Activated gamma-delta T cell treated with Interleukin-2 at 50 U/mL for 16 hours (primary cell): ENCODE data around the gene RCL1.
"Not testable (repeated sequence)": the region's sequence is repeated elsewhere in the genome, so short reads cannot be mapped to it uniquely, and the experiment has no call there.

ENCODE experiments used
- DNase-seq: peaks from one replicate; pipeline ENCODE4 v3.0.0-alpha.2; 2020

RCL1 gene, protein sequence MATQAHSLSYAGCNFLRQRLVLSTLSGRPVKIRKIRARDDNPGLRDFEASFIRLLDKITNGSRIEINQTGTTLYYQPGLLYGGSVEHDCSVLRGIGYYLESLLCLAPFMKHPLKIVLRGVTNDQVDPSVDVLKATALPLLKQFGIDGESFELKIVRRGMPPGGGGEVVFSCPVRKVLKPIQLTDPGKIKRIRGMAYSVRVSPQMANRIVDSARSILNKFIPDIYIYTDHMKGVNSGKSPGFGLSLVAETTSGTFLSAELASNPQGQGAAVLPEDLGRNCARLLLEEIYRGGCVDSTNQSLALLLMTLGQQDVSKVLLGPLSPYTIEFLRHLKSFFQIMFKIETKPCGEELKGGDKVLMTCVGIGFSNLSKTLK

GRCh38 chr9:4792572-4793458, at the start of gene RCL1:
TSS of gene RCL1 (plus strand) at chr9:4792944. CDS start at chr9:4793092, 148 bp downstream.
- peak; percentile 94 for DNase-seq

DNA sequence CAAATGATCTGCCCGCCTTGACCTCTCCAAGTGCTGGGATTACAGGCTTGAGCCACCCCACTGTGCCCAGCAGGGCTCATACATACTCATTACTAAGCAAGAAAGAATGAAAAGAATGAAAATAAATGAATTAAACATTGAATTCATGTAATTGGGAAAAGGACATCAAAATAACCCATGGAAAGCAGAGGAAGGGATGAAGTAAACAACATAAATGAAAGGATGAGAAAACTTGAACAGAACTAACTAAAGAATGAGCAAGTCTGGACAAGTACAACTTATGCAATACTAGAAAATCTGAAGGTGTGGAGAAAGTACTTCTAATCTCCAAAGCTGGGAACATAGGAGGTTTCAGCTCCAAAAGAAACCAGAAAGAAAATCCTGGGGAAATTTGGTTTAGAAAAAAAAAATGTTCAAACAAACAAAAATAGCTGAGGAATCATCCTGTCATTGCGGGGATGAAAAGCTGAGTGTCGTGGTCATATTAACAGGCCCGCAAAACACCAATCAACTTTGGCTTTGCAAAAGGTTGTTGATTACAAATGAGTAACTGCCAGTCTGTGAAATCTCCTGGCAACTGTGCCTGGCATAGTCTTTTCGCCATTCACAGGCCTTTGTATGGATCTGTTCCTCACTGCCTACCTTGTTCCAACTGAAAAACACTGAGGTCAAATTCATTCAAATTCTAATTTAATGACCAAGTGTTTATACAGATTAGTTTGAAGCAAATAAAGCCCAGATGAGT, 49.4 kb upstream of the RCL1 start:
- no peak for DNase-seq

DNA sequence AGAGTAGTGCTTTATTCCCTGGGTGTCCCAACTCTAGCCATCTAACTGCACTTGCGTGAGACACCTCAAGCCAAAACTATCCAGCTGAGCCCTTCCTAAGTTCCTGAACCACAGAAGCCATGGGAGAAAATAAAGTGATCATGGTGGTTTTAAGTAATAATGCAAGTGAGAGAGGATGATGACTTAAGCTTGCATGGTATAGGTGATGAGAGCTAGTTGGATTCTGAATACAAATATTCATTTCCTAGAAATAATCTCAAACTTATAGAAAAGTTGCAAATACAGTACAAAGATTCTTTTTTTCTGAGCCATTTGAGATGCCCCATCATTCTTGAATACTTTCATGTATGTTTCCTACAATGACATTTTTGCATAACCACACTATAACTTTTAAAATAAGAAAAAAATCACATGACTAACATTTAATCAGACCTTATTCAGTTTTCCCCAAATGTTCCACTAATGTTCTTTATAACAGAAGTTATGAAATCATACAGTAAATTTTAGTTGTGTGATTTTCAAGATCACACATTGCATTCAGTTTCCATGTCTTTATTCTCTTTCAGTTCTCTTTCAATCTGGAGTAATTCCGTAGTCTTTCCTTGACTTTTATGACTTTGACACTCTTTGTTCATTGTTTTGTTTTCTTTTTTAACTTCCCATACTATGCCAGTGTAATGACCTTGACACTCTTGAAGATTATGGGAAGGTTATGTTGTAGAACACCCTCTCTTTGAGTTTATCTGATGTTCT, 46.3 kb upstream of the RCL1 start:
- DNase-seq, result no peak

GRCh38 chr9:4748612-4749011, 44.1 kb upstream of the RCL1 start:
- DNase-seq, result no peak

GRCh38 chr9:4750023-4750673, 42.6 kb upstream of the RCL1 start:
- DNase-seq, result no peak

DNA sequence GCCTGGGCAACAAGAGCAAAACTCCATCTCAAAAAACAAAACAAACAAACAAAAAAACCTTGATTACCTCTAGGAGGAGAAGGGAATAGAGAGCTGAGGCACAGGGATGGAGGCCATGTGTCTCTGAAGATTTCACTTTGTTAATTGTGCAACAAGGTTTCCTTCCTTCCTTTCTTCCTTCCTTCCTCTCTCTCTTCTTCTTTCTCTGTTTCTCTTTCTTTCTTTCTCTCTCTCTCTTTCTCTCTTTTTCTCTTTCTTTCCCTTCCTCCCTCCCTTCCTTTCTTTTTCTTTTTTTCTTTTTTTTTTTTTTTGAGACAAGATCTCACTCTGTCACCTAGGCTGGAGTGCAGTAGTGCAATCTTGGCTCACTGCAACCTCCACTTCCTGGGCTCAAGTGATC, 38.2 kb upstream of the RCL1 start:
- DNase-seq, result not testable (repeated sequence)

GRCh38 chr9:4755026-4755609, 37.6 kb upstream of the RCL1 start:
- no peak for DNase-seq

GRCh38 chr9:4756420-4756819, 36.3 kb upstream of the RCL1 start:
- DNase-seq, result no peak

DNA sequence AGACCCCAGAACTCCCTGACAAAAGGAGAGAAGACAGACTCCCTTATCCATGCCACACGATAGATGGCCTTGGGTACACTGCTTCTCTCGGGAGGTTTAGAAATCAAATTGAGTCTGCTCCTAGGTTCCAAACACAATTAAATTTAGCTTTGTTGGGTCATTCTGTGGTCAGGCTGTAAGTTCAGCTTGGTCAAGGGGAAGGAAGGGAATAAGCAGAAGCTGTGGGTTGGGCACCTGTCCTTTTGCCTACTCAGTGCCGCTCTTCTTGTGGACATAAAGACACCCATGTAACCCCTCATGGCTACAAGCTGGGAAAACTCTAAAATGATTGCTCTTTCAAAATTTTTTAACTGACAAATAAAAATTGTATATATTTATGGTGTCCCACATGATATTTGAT, 32.6 kb upstream of the RCL1 start:
- no peak for DNase-seq

GRCh38 chr9:4762108-4762885, 30.4 kb upstream of the RCL1 start:
- DNase-seq, result peak; percentile 80

- DNase-seq, result no peak
Observed at GRCh38 chr9:4762886-4763541, 29.7 kb upstream of the RCL1 start.

DNA sequence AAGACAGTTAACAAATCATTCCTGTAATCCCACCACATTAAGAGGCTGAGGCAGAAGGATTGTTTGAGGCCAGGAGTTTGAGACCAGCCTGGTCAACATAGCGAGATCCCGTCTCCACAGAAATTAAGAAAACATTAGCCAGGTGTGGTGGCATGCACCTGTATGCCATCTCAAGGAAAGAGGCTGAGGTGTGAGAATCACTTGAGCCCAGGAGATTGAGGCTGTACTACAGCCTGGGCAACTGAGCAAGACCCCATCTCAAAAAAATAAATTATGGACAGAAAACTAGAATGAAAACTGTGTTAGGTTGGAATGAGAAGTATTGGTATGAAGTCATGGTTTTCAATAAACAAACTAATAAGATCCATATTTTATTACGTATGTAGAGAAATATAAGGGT, 28.7 kb upstream of the RCL1 start:
- DNase-seq, result no peak

GRCh38 chr9:4768681-4769080, 24.1 kb upstream of the RCL1 start:
- DNase-seq, result no peak

GRCh38 chr9:4769321-4770080, 23.2 kb upstream of the RCL1 start:
- no peak for DNase-seq

GRCh38 chr9:4771788-4772187, 21.0 kb upstream of the RCL1 start:
- no peak for DNase-seq

GRCh38 chr9:4774209-4774608, 18.5 kb upstream of the RCL1 start:
- no peak for DNase-seq

DNA sequence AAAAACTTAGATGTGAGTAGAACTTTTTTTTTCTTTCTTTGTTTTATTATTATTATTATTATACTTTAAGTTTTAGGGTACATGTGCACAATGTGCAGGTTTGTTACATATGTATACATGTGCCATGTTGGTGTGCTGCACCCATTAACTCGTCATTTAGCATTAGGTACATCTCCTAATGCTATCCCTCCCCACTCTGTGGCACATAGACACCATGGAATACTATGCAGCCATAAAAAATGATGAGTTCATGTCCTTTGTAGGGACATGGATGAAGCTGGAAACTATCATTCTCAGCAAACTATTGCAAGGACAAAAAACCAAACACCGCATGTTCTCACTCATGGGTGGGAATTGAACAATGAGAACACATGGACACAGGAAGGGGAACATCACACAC, 17.8 kb upstream of the RCL1 start:
- not testable (repeated sequence) for DNase-seq

DNA sequence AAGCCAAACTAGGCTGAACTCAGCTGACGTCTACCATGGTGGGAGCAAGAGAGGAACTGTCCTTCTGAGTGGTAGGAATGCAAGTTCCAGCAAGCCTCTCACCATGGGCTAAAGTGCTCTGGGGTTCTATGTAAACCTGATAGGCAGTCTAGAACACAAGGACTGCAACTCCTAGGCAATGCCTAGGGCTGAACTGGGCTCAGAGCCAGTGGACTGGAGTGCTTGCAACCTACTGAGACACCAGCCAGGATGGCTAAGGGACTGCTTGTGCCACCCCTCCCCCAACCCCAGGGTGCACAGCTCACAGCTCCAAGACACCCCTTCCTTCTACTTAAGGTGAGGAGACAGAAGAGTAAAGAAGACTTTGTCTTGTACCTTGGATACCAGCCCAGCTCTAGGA, 12.1 kb upstream of the RCL1 start:
- DNase-seq, result no peak

- DNase-seq, result no peak
Observed at GRCh38 chr9:4781408-4781807, 11.3 kb upstream of the RCL1 start.
